Esophagus squamous epithelium (tissue), 4 donors: ENCODE data around the gene TMEM266.

Source experiments
- POLR2A ChIP-seq, 4 donors: fragments of 450-650 bp; IDR thresholded peaks; one replicate each; pipeline ENCODE4 v1.6.1; 2017; ENCODE audit warnings: antibody characterized with exemption in 4 of 4, mild to moderate bottlenecking in 4 of 4, moderate library complexity in 3 of 4
- TF ChIP-seq, protein P1 (sequence below), 6 experiments: fragments of 450-650 bp in 4 of 6; fragments of 200-600 bp in 2 of 6; sonication (generic) in 2 of 6; IDR thresholded peaks; one replicate each; pipeline ENCODE4 v1.5.1; 2016 to 2019; ENCODE audit warnings: antibody characterized with exemption in 6 of 6, mild to moderate bottlenecking in 4 of 6, moderate library complexity in 4 of 6

DNA sequence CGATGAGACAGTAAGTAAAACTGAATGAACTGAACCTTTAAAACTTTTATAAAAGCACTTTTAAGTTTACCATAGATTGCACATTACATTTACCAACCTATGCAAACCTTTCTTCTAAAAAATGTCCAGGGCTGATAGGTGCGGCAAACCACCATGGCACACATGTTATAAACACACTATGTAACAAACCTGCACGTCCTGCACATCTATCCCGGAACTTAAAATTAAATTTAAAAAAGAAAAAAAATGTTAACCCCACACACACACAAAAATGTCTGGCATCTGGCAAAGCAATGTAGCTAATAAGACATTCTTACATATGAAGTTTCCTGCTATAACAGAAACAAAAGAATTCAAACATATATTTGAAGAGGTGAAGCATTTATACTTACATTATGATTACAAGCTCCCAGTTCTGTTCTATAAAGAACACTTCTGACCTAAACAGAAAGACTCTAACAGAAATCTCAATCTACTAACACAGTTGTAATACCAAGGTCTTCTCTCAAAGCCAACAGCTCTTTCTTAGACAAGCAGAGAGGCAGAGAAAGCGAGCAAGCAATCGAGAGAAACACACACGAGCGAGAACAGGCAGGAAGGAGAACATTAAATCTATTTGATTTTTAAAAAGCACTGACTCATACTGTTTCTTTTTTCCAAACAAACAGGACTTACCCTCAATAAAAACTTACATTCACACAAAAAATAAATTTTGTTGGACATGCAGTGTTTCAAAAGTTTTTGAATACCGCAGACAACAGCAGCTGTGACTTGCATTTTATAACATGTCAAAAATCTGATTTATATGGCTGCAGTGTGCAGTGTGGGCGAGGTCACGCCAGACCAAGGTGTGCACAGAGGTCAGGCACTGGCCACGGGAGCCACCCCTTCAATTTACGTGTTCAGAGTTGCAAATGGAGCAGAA, 47.9 kb upstream of the TMEM266 start, which contains the start of gene NRG4:
- TF ChIP-seq, protein P1, sequence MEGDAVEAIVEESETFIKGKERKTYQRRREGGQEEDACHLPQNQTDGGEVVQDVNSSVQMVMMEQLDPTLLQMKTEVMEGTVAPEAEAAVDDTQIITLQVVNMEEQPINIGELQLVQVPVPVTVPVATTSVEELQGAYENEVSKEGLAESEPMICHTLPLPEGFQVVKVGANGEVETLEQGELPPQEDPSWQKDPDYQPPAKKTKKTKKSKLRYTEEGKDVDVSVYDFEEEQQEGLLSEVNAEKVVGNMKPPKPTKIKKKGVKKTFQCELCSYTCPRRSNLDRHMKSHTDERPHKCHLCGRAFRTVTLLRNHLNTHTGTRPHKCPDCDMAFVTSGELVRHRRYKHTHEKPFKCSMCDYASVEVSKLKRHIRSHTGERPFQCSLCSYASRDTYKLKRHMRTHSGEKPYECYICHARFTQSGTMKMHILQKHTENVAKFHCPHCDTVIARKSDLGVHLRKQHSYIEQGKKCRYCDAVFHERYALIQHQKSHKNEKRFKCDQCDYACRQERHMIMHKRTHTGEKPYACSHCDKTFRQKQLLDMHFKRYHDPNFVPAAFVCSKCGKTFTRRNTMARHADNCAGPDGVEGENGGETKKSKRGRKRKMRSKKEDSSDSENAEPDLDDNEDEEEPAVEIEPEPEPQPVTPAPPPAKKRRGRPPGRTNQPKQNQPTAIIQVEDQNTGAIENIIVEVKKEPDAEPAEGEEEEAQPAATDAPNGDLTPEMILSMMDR (IDR thresholded peaks at IDR 0.05): no peak
- no peak for TF ChIP-seq POLR2A (IDR thresholded peaks at IDR 0.05)
